DMS79 (cell line): ENCODE data around the gene LENG1.
"Not testable (repeated sequence)": the region's sequence is repeated elsewhere in the genome, so short reads cannot be mapped to it uniquely, and the experiment has no call there.

Source experiments
- DNase-seq: peaks from one replicate; lab custom pipeline; 2025; lab: John Stamatoyannopoulos, UW

Gene LENG1

DNA sequence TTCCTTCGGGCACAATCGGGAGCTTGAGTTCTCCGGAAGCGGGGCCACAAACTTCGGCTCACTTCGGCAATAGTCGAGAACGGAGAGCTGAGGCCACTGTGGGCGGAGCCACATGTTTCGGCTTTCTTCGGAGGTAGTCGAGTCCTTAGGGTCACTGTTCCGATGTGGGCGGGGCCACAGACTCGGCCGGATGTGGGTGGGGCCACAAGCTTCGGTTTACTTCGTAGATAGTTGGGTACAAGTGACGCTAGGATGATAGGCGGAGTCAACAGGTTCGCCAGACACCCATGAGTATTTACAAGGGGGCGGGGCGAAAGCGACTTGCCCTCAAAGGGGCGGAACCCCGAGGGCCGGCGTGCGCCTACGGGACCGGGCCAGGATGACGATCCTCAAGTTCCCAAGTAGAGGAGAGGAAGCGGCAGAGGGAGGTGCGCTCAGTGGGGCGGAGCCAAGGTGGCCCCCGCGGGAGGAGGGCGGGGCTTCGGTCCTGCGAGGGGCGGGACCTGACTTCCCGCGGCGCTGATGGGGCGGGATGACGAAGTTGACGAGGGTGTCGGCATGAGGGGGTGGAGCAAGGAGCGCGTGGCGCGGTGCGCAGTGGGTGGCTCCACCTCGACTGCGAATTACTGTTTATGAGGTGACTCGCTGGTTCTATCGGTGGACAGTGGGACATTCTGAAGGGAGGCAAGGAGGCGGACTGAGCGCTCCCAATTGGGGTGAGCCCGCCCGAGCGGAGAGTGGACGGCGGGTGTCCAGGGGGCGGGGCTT lies 30.4 kb upstream of the LENG1 start:
- peak; percentile 99 for DNase-seq

DNA sequence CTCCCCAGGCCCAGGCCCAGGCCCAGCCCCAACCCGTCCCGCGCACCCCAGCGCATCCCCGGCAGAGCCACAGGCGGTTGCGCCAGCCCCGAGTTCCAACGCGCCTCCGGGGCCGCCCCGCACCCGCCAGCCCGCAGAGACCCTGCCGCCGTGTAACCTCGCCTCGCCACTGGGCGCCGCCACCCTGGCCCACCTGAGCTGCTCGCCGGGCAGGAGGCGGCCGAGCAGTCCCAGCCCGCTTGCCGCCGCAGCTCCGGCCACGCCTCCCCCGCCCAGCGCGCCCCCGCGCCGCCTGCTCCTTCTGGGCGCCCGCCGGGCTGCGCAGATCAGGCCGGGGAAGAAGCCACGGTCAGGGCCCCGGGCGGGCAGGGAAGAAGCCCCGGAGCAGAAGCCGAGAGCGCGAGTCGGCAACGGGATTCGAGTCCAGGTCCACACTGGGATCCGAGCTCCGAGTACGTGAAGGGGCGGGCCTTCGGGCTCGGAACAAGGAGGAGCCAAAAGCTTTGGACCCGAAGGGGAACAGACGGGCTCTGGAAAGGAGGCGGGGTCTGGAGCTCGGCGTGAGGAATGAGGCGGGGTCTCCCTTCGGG lies 29.7 kb upstream of the LENG1 start, which contains the start of gene MBOAT7:
TSS of gene MBOAT7 (minus strand) at position 436 of the 590 bp plus-strand sequence. CDS start 1,072 bp downstream, outside the sequence.
- no peak for DNase-seq

DNA sequence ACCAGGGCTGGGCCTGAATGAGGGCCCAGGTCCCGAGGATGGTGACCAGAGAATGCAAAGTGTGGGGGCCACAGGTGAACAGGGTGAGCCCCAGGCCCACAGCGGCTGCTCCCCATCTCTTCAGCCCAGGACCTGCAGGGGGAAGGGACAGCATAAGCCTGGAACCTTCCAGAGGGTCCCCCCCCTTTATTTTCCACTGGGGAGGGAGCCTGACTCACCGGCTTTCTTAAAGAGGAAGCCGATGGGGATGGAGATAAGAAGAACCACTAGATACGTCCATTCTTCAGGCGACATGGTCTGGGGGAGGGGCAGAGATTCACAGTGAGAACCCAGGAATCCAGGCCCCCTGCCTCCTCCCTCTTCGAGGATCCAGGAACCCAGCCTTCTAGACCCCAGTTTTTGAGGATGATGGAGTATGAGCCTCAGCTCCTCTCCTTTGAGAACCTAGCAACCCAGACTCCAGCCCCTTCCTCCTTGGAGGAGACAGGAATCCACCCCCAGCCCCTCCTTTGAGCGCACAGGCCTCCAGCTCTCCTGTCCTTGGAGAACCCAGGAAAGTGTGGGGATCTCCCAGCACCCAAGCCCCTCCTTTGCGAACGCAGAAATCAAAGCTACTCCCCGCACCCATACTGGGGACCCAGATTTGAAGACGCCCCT lies 28.8 kb upstream of the LENG1 start:
- no peak for DNase-seq

DNA sequence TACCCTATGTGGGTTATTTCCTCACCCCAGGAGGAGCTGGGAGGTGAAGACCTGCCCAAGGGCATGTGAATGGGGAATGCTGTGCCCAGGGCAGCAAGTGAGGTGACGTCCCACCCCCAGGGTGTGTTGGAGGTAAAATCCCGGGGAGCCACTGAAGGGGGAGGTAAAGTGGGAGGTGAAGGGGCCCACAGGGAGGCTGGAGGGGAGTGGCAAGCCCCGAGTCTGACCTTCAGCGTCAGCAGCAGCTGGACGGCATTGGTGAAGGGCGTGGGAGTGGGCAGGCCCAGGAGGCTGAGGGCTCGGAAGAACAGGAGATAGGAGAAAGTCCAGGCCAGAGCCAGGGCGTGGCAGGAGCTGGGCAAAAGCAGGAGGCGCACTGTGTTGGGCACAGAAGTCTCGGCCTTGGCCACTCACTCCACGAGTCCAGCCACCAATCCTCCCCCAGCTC lies 27.4 kb upstream of the LENG1 start:
- no peak for DNase-seq

DNA sequence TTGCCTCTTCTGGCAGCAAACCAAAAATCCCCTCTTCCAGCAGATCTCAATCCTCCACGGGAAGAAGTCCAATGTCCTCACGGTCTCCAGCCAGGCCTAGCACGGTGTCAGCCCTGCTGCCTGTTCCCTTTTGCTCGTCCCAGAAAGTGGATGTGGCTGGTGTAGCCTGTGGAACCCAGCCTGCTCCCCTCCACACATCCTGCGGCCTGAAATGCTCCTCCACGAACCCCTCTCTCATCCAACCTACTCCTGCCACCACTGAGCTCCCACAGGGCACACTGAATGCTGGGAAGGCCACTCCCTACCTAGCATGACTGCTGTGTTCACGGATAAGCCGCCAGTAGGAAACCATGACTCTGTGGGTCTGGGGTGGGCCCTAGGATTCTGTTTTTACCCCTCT lies 26.8 kb upstream of the LENG1 start:
- no peak for DNase-seq

GRCh38 chr19:54183431-54183830 lies 23.9 kb upstream of the LENG1 start:
- DNase-seq: no peak

DNA sequence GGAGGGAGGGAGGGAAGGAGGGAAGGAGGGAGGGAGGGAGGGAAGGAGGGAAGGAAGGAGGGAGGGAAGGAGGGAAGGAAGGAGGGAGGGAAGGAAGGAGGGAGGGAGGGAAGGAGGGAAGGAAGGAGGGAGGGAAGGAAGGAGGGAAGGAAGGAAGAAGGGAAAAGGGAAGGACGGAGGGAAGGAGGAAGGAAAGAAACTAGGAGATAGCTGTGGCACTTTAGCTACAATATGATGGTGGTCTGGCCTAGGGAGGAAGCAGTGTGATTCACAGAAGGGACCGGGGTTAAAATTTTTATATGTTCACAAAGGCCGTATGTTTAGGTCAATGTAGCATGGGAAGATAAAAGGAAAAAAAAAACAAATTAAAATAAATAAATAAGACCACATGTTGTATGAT lies 22.4 kb upstream of the LENG1 start:
- not testable (repeated sequence) for DNase-seq

DNA sequence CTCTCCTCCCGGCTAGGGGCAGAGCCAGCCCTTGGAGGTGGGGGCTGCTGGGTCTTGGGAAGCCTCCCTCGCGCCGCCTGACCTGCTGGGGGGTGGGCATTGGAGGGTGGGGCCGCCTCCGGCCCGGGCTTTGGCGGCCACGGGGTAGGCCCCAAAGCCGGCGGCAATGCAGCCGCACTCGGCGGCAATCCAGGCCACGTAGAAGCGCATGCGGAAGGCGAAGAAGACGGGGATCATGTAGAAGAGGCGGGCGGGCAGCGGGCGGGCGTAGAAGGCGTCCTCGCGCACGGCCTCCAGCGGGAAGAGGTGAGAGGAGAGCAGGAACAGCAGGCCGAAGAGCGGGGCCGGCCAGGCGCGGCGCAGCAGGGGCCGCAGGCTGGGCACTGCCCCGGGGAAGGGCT lies 21.2 kb upstream of the LENG1 start:
- DNase-seq: no peak

GRCh38 chr19:54179921-54180461 lies 20.5 kb upstream of the LENG1 start:
- DNase-seq: no peak

- no peak for DNase-seq
Measured at GRCh38 chr19:54179262-54179852, 19.8 kb upstream of the LENG1 start.

DNA sequence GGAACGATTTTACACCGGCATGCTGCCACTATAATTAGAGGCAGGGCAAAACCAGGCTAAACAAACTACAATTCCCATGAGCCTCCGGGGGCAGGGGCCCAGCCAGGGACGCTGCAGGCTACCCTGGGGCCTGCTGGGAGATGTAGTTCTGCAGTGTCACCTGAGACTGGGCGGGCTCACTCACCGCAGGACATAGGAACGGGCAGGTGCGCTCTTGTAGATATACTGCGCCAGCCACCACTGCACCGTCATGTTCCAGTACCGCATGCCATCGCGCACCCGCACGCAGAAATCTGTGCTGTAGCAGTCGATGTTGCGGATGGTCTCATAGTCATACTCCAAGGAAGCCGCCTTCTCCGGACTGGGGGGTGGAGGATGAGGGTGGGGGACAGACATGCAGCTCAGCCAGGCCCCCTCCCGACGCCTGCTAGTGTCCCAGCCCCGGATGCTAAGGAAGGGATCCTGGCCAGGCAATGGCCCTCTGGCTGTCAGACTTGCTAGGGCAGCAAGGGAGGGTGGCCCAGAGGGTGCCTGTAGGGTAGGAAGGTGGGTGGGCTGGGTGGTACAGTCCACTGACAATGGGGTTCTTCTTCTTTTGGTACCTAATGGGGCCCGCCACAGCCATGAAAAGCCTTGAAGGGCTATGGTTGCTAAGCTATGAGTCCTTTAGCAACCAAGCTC lies 19.2 kb upstream of the LENG1 start:
- no peak for DNase-seq

GRCh38 chr19:54173951-54174834 lies 14.7 kb upstream of the LENG1 start:
- no peak for DNase-seq

GRCh38 chr19:54173359-54173699 lies 13.8 kb upstream of the LENG1 start:
- DNase-seq: no peak

GRCh38 chr19:54172471-54173358 lies 13.2 kb upstream of the LENG1 start, which contains the start of gene TMC4:
TSS of gene TMC4 (minus strand) at chr19:54173160. CDS start at chr19:54173117, 43 bp downstream.
- DNase-seq: peak; percentile 82

DNA sequence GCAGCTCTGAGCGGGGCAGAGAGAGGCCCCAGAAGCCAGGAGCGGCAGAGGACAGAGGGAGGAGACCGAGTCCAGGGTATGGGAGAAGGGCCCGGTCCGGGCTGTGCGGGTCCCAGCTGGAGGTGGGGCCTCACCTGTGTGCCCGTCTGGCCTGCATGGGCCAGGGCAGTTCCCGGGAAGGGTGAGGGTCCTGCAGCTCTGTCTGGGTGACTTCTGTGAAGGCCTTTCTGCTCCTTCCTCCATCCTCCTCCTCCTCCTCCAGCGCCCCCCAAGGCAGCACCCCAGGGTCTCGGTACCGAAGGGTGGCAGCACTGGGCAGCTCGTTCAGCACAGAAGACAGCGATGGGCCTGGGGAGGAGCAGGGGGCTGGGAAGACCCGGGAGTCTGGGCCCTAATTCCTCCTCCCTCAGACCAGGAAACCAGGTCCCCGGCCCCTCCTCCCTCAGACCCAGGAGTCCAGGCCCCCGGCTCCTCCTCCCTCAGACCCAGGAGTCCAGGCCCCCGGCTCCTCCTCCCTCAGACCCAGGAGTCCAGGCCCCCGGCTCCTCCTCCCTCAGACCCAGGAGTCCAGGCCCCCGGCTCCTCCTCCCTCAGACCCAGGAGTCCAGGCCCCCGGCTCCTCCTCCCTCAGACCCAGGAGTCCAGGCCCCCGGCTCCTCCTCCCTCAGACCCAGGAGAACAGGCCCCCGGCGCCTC lies 12.4 kb upstream of the LENG1 start:
- DNase-seq: not testable (repeated sequence)

GRCh38 chr19:54169149-54169740 lies 9.7 kb upstream of the LENG1 start:
- DNase-seq: no peak

DNA sequence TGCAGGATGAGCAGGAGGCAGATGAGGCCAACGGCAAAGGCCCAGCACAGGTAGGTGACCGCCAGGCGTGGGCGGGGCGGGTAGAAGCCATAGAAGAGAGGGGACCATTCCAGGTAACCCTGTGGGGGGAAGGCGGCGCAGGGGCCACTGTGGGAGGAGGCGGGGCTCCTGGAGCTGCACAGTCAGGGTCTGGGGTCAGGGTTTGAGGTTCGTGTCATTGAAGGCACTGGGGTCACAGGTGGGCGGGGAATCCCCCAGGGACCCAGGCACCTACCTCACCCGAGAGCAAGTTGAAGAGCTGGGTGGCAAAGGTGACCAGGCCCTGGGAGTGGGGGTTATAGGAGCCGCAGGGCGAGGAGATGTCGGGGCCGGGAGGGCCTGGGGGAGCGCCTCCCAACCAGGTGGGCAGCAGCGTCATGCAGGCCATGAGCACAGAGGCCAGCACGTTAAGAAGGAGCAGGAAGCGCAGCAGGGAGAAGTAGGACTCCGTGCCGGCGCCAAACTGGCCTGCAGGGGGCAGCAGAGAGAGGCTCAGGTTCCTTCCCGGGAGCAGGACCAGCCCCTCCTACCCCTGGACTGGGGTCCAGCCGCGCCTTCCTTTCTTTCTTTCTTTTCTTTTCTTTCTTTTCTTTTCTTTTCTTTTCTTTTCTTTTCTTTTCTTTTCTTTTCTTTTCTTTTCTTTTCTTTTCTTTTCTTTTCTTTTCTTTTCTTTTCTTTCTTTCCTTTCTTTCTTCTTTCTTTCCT lies 8.8 kb upstream of the LENG1 start:
- DNase-seq: peak; percentile 58

GRCh38 chr19:54165222-54165621 lies 5.7 kb upstream of the LENG1 start:
- DNase-seq: no peak
